ENCODE measurements around the gene TNFRSF12A. TPM values are rescaled to one million over a fixed set of nuclear protein-coding genes. Genes with fewer than 3 reads are reported as not detected.

Gene TNFRSF12A
- total RNA-seq, 4 donors from 2014 or later, result 2.3 to 59.6 (median 30.5) TPM

- 62% methylated on average over 15 of the region's 20 CpGs for WGBS
- H3K27me3 ChIP-seq, result peaks cover 43% of the 10 kb centered on the region
- no peak for DNase-seq (ENCODE audit: low spot score in 2 of 2)
- H3K27ac ChIP-seq, result no peak overlapping the region
- H3K36me3 ChIP-seq, result no peaks in the 10 kb centered on the region
- no peak for TF ChIP-seq POLR2AphosphoS5 (IDR thresholded peaks at IDR 0.05)
- no peak for TF ChIP-seq CTCF (IDR thresholded peaks at IDR 0.05)
- TF ChIP-seq EP300 (IDR thresholded peaks at IDR 0.05), result no peak
- no peak for TF ChIP-seq POLR2A (IDR thresholded peaks at IDR 0.05)
- H3K4me1 ChIP-seq, result peaks cover 41% of the 10 kb centered on the region
- no peak overlapping the region for H3K4me3 ChIP-seq
- no peaks in the 10 kb centered on the region for H3K9me3 ChIP-seq
Observed at GRCh38 chr16:3017344-3017743, 2.8 kb upstream of the TNFRSF12A start.

GRCh38 chr16:3017794-3018506 lies 2.2 kb upstream of the TNFRSF12A start, which contains the start of gene CLDN6:
CLDN6 (minus strand) TSS chr16:3018183; CDS start chr16:3016021, 2,162 bp downstream.
- peaks cover 37% of the 10 kb centered on the region for H3K27me3 ChIP-seq
- H3K4me1 ChIP-seq, result peaks cover 41% of the 10 kb centered on the region
- no peak for DNase-seq (ENCODE audit: low spot score in 2 of 2)

GRCh38 chr16:3019594-3020246 lies 448 bp upstream of the TNFRSF12A start:
- Histone ChIP-seq H3K4me3 (peak overlapping the region; percentile 60), H3K9me3 (no peaks in the 10 kb centered on the region), H3K27me3 (peaks cover 19% of the 10 kb centered on the region), H3K36me3 (no peaks in the 10 kb centered on the region), H3K27ac (peak overlapping the region; percentile 90), H3K4me1 (peaks cover 54% of the 10 kb centered on the region)
- no peak for DNase-seq (ENCODE audit: low spot score in 2 of 2)
- WGBS, result 38% methylated on average over 37 of the region's 40 CpGs
- TF ChIP-seq EP300 (IDR thresholded peaks at IDR 0.05) (no peak), POLR2AphosphoS5 (IDR thresholded peaks at IDR 0.05) (no peak), POLR2A (IDR thresholded peaks at IDR 0.05) (no peak), CTCF (IDR thresholded peaks at IDR 0.05) (no peak)

More at GRCh38 chr16:3017794-3018506, 2.2 kb upstream of the TNFRSF12A start, which contains the start of gene CLDN6:
- H3K9me3 ChIP-seq, result no peaks in the 10 kb centered on the region
- H3K36me3 ChIP-seq, result no peaks in the 10 kb centered on the region
- H3K27ac ChIP-seq, result no peak within 1 kb of the TSS
- WGBS, result 7% methylated on average over 22 of the region's 52 CpGs
- no peak within 1 kb of the TSS for H3K4me3 ChIP-seq
- no peak for TF ChIP-seq CTCF (IDR thresholded peaks at IDR 0.05)
- no peak for TF ChIP-seq EP300 (IDR thresholded peaks at IDR 0.05)
- TF ChIP-seq POLR2A (IDR thresholded peaks at IDR 0.05), result no peak
- no peak for TF ChIP-seq POLR2AphosphoS5 (IDR thresholded peaks at IDR 0.05)

GRCh38 chr16:3020604-3021448 lies 658 bp downstream of the TNFRSF12A start:
- peak overlapping the region; percentile 90 for H3K27ac ChIP-seq
- peaks cover 63% of the 10 kb centered on the region for H3K4me1 ChIP-seq
- no peak for TF ChIP-seq CTCF (IDR thresholded peaks at IDR 0.05)
- peak; percentile 50 to 94 (median 50) for TF ChIP-seq POLR2AphosphoS5 (IDR thresholded peaks at IDR 0.05)
- H3K4me3 ChIP-seq, result peak overlapping the region; percentile 60
- 3% methylated on average over 23 of the region's 57 CpGs for WGBS
- H3K36me3 ChIP-seq, result peaks cover 2% of the 10 kb centered on the region
- peak in 1 of 2 donors; percentile 91 for DNase-seq (ENCODE audit: low spot score in 2 of 2)
- peaks cover 19% of the 10 kb centered on the region for H3K27me3 ChIP-seq
- H3K9me3 ChIP-seq, result no peaks in the 10 kb centered on the region
